Activated CD4-positive, alpha-beta memory T cell treated with anti-CD3 and anti-CD28 coated beads for 36 hours (primary cell): ENCODE data around the gene NECTIN2. TPM values are rescaled to one million over a fixed set of nuclear protein-coding genes. Genes with fewer than 3 reads are reported as not detected.
"Not testable (repeated sequence)": the region's sequence is repeated elsewhere in the genome, so short reads cannot be mapped to it uniquely, and the experiment has no call there.

ENCODE experiments used
- CTCF ChIA-PET: fragments of 350-600 bp; sonication (Branson Sonifier 250); formaldehyde crosslinking; loops from one replicate; lab custom pipeline; 2021; ENCODE audit warnings: antibody characterized with exemption, inconsistent platforms; lab: Charles Lee
- POLR2A ChIA-PET: fragments of 350-600 bp; sonication (Branson Sonifier 250); formaldehyde crosslinking; loops from one replicate; lab custom pipeline; 2021; ENCODE audit warnings: antibody characterized with exemption; lab: Charles Lee
- DNase-seq: peaks from one replicate; pipeline ENCODE4 v3.0.0-alpha.2; 2020
- H3K27ac Mint-ChIP-seq: one replicate; pipeline ENCODE4 v1.8.0; 2021; ENCODE audit warnings: mixed read lengths
- H3K27me3 Mint-ChIP-seq: one replicate; pipeline ENCODE4 v1.8.0; 2021; ENCODE audit warnings: mixed read lengths
- H3K36me3 Mint-ChIP-seq: one replicate; pipeline ENCODE4 v1.8.0; 2021; ENCODE audit warnings: mixed read lengths
- H3K4me1 Mint-ChIP-seq: one replicate; pipeline ENCODE4 v1.8.0; 2021; ENCODE audit warnings: low read depth, mixed read lengths
- H3K4me3 Mint-ChIP-seq: one replicate; pipeline ENCODE4 v1.8.0; 2021; ENCODE audit warnings: mild to moderate bottlenecking, mixed read lengths
- H3K9me3 Mint-ChIP-seq: one replicate; pipeline ENCODE4 v1.8.0; 2021; ENCODE audit warnings: mixed read lengths
- intact Hi-C: fragments of 100-400 bp; cut with micrococcal nuclease; formaldehyde crosslinking; loops from one replicate; pipeline ENCODE4 v1.15.1; 2023
- total RNA-seq, 2 experiments: library from RNA; stranded (reverse); gene quantifications; one replicate each; pipeline ENCODE4 v1.2.3, GENCODE V29; 2021

The NECTIN2 gene
- total RNA-seq, 2 experiments from 2014 or later: 0.71 to 1.9 TPM

GRCh38 chr19:44846455-44847143 is 502 bp downstream of the NECTIN2 start:
- peak; percentile 10 for DNase-seq
- H3K36me3 Mint-ChIP-seq: no peaks in the 10 kb centered on the region
- H3K4me1 Mint-ChIP-seq: peaks cover 21% of the 10 kb centered on the region
- H3K27ac Mint-ChIP-seq: no peak overlapping the region
- no peaks in the 10 kb centered on the region for H3K9me3 Mint-ChIP-seq
- H3K27me3 Mint-ChIP-seq: peaks cover 11% of the 10 kb centered on the region
- H3K4me3 Mint-ChIP-seq: peak overlapping the region; percentile 81
- CTCF ChIA-PET: interaction anchor here (1.0 to 2.2 kb wide), 7 partner anchors 15 to 157 kb away, joined by 3 to 15 read pairs (median 5); no protein-coding TSS in a partner anchor
- intact Hi-C loops: loop anchor here (10.0 kb wide), 1 partner anchor 192 kb away; no protein-coding TSS in a partner anchor
- POLR2A ChIA-PET: no interaction called here

DNA sequence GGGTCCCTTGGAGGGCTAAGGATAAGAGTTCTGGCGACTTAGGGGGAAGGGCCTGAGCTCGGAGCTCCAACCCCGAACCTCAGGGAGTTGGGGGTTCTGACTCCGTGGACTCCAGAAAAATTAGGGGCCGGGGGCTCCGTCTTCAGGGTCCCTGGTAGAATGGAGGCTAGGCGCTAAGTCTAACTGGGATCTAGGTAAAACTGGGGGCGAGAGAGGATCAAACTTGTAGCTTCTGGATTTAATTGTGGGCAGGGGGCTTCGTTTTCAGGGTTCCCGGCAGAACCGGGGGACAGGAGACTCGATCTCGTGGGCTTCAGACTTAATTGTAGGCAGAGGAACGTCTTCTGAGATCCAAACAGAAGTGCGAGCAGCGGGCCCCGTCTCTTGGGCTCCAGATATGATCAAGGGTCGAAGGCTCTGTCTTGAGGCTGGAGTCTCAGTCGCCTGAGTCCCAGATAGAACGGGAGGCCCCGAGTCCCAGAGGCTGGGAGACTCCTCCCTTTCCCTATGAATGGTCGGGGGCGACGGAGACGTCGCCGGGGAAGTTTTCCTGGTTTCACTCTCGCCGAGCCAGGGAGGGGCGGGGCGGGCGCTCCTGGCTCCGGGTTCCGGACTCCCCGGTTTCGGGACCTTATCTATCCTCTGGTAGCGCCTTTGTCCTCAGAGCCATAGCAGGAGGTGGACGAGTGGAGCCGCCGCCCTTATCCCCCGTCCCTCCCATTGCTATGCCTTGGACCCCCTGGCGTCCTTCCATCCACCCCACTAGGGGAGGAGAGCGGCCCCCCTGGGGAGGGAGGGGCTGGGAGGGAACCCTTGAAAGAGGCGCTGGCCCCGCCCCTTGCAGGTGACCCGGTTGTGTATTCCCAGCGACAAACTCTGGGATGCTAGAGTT is 1.3 kb downstream of the NECTIN2 start:
- H3K4me3 Mint-ChIP-seq: peak overlapping the region; percentile 46
- ChIA-PET POLR2A (no interaction called here), CTCF (interaction anchor here (1.8 to 2.2 kb wide), 2 partner anchors 63 to 123 kb away, joined by 5 to 15 read pairs; no protein-coding TSS in a partner anchor)
- H3K4me1 Mint-ChIP-seq: peaks cover 18% of the 10 kb centered on the region
- peak; percentile 16 for DNase-seq
- intact Hi-C loops: loop anchor here (10.0 kb wide), 1 partner anchor 193 kb away; no protein-coding TSS in a partner anchor
- peaks cover 11% of the 10 kb centered on the region for H3K27me3 Mint-ChIP-seq
- no peak overlapping the region for H3K27ac Mint-ChIP-seq
- no peaks in the 10 kb centered on the region for H3K9me3 Mint-ChIP-seq
- H3K36me3 Mint-ChIP-seq: no peaks in the 10 kb centered on the region

DNA sequence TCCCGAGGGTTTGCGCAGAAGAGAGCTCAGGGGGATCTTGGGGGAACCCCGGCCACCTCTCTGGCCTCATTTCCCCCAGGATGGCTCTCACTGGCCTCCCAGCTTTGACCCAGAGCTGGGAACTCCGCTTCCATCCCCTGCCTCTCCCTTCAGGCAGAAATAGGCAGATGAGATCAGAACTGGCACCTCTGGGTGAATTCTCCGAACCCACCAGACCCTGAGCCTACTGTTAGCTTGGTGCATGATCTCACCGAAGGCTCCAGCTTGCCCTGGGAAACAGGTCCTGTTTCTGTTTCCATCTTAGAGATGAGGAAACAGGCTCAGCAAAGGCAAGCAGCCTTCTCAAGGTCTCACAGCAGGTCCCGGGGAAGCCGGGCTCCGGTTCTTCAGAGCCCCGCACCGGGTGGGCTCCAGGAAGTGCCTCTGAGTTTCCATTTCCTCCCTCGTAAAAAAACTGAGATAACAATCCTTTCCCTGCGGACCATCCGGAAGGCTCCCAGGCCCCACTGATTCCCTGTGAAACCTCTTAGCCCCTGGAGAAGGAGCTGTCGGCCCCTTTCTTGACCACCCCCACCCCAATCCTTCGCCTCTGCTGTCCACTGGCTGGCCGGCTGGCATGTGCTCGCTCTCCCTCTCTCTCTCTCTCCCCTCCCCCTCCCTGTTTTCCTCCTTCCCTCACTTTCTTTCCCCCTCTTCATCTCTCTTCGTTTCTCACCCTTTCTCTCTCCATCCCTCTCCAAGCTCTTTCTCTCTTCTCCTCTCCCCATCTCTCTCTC is 2.1 kb downstream of the NECTIN2 start:
- Mint-ChIP-seq H3K36me3 (no peaks in the 10 kb centered on the region), H3K4me1 (peaks cover 18% of the 10 kb centered on the region), H3K27me3 (peaks cover 11% of the 10 kb centered on the region), H3K27ac (no peak overlapping the region), H3K4me3 (no peak overlapping the region), H3K9me3 (no peaks in the 10 kb centered on the region)
- peak; percentile 11 for DNase-seq
- POLR2A ChIA-PET: no interaction called here
- intact Hi-C loops: loop anchor here (10.0 kb wide), 1 partner anchor 193 kb away; no protein-coding TSS in a partner anchor
- CTCF ChIA-PET: interaction anchor here (1.8 kb wide), 1 partner anchor 124 kb away, joined by 5 read pairs; no protein-coding TSS in a partner anchor

DNA sequence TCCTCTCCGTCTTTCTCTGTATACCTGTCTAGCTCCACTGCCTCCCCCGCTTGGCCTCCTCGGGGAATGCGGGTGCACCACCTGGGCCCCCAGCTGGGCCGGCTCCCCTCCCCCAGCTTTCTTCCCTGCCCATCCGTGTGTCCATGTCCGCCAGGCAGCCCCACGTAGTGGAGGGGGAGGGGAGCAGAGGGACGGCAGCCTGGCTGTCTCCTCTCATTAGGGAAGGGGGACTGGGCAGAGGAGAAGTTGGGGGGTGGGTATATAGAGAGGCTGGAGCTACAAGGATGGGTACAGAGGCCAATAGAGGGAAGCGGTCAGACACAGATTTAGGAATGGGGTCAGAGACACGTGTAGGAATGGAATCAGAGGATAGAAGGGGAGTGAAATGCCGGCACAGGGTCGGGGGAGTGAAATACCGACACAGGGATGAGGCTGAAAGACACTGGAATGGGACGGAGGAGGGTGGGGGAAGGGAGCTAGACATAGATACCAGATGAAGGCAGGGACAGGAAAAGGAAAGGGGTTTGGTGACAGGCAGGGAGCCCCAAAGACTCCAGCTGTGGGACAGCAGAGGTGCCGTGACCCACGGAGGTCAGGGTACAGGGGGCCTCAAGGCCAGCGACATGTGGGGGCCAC is 2.8 kb downstream of the NECTIN2 start:
- Mint-ChIP-seq H3K27ac (no peak overlapping the region), H3K4me1 (peaks cover 18% of the 10 kb centered on the region), H3K27me3 (peaks cover 11% of the 10 kb centered on the region), H3K9me3 (no peaks in the 10 kb centered on the region), H3K4me3 (no peak overlapping the region), H3K36me3 (no peaks in the 10 kb centered on the region)
- POLR2A ChIA-PET: no interaction called here
- DNase-seq: no peak
- CTCF ChIA-PET: interaction anchor here (1.8 kb wide), 1 partner anchor 125 kb away, joined by 5 read pairs; no protein-coding TSS in a partner anchor
- intact Hi-C loops: loop anchor here (10.0 kb wide), 1 partner anchor 194 kb away; no protein-coding TSS in a partner anchor

DNA sequence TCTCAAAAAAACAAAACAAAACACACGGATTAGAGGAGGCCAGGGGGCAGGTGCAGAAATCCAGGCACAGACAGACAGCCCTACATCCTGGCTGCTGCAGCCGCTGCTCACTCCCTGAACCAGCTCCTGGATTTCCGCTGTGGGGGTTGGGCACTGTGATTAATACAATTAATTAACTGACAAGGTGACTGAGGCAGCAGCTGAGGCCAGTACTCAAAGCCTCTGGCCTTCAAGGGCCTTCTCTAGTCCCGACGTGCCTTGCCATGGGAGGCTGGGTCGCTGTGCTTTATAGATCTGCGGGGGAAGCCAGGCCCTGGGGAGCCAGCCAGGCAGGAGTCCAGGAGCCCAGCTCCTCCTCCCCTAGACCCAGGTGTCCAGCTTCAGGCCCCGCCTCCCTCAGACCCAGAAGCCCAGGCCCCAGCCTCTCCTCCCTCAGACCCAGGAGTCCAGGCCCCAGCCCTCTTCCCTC is 4.6 kb downstream of the NECTIN2 start:
- POLR2A ChIA-PET: no interaction called here
- CTCF ChIA-PET: interaction anchor here (1.2 kb wide), 1 partner anchor 66 kb away, joined by 3 read pairs; no protein-coding TSS in a partner anchor
- DNase-seq: no peak
- Mint-ChIP-seq H3K4me3 (no peak overlapping the region), H3K4me1 (peaks cover 9% of the 10 kb centered on the region), H3K9me3 (no peaks in the 10 kb centered on the region), H3K27me3 (peaks cover 11% of the 10 kb centered on the region), H3K36me3 (no peaks in the 10 kb centered on the region), H3K27ac (no peak overlapping the region)
- intact Hi-C loops: no loop called here

DNA sequence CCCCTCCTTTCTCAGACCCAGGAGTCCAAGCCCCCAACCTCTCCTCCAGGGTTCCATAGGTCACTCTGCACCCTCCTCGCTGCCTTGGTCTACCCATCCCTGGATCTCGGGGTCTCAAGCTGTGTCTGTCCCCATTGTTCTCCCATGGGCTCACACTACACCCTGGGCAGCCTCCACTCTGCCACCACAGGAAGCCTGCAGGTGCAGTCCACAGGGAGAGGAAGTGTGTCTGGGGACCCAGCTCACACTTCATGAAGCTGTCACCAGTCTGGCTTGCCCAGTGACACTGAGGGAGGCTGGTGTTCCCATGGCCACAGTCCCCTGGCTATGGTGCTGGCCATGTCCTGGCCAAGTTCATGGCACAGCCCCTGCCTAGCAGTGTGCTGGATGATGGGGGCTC is 5.3 kb downstream of the NECTIN2 start:
- peaks cover 11% of the 10 kb centered on the region for H3K27me3 Mint-ChIP-seq
- no peak overlapping the region for H3K27ac Mint-ChIP-seq
- no peak overlapping the region for H3K4me3 Mint-ChIP-seq
- no peaks in the 10 kb centered on the region for H3K36me3 Mint-ChIP-seq
- CTCF ChIA-PET: interaction anchor here (1.2 kb wide), 2 partner anchors 67 to 127 kb away, joined by 3 to 5 read pairs; no protein-coding TSS in a partner anchor
- DNase-seq: no peak
- H3K9me3 Mint-ChIP-seq: no peaks in the 10 kb centered on the region
- H3K4me1 Mint-ChIP-seq: peaks cover 9% of the 10 kb centered on the region
- intact Hi-C loops: no loop called here
- POLR2A ChIA-PET: no interaction called here

DNA sequence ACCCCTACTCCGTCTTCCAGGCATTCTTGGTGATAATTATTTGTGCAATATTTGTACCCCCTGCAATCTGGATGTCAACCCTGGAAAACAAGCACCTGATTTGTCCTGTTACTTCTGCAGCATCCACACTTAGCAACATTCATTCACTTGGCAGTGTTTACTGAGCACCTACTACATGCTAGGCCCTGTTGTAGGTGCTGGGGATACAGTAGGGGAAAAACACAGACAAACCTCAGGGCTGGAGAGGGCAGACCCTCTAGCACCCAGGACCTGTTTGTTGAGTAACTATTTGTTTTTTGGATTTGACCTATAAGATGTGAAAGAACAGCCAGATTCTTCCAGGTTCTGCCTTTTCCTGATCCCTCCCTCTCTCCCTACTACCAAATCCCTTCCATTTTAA is 9.5 kb downstream of the NECTIN2 start:
- no peak for DNase-seq
- POLR2A ChIA-PET: no interaction called here
- CTCF ChIA-PET: no interaction called here
- no peaks in the 10 kb centered on the region for H3K9me3 Mint-ChIP-seq
- H3K27ac Mint-ChIP-seq: no peak overlapping the region
- H3K4me1 Mint-ChIP-seq: no peaks in the 10 kb centered on the region
- no peak overlapping the region for H3K4me3 Mint-ChIP-seq
- H3K36me3 Mint-ChIP-seq: no peaks in the 10 kb centered on the region
- intact Hi-C loops: no loop called here
- no peaks in the 10 kb centered on the region for H3K27me3 Mint-ChIP-seq

GRCh38 chr19:44856421-44857083 is 10.5 kb downstream of the NECTIN2 start:
- POLR2A ChIA-PET: no interaction called here
- no peak for DNase-seq
- no peaks in the 10 kb centered on the region for H3K36me3 Mint-ChIP-seq
- no peak overlapping the region for H3K27ac Mint-ChIP-seq
- intact Hi-C loops: no loop called here
- no peaks in the 10 kb centered on the region for H3K9me3 Mint-ChIP-seq
- no peak overlapping the region for H3K4me3 Mint-ChIP-seq
- H3K4me1 Mint-ChIP-seq: no peaks in the 10 kb centered on the region
- CTCF ChIA-PET: interaction anchor here (1.5 kb wide), 1 partner anchor 12 kb away, joined by 3 read pairs; no protein-coding TSS in a partner anchor
- no peaks in the 10 kb centered on the region for H3K27me3 Mint-ChIP-seq

- no peak overlapping the region for H3K27ac Mint-ChIP-seq
- CTCF ChIA-PET: interaction anchor here (1.0 to 1.3 kb wide), 3 partner anchors 73 to 202 kb away, joined by 3 to 6 read pairs (median 4); no protein-coding TSS in a partner anchor
- intact Hi-C loops: no loop called here
- H3K9me3 Mint-ChIP-seq: no peaks in the 10 kb centered on the region
- no peaks in the 10 kb centered on the region for H3K36me3 Mint-ChIP-seq
- H3K4me1 Mint-ChIP-seq: no peaks in the 10 kb centered on the region
- POLR2A ChIA-PET: no interaction called here
- no peak overlapping the region for H3K4me3 Mint-ChIP-seq
- peaks cover 2% of the 10 kb centered on the region for H3K27me3 Mint-ChIP-seq
- DNase-seq: no peak
Measured at GRCh38 chr19:44857837-44858236, 11.7 kb downstream of the NECTIN2 start.

GRCh38 chr19:44861576-44861975 is 15.5 kb downstream of the NECTIN2 start:
- H3K4me3 Mint-ChIP-seq, intact Hi-C loops, DNase-seq, POLR2A ChIA-PET, H3K27ac Mint-ChIP-seq, H3K4me1 Mint-ChIP-seq, H3K9me3 Mint-ChIP-seq, H3K27me3 Mint-ChIP-seq, CTCF ChIA-PET, H3K36me3 Mint-ChIP-seq: not testable (repeated sequence)
